ENCODE data around the gene UBTD2. TPM values are rescaled to one million over a fixed set of nuclear protein-coding genes. Genes with fewer than 3 reads are reported as not detected.
"Not testable (repeated sequence)": the region's sequence is repeated elsewhere in the genome, so short reads cannot be mapped to it uniquely, and the experiment has no call there.

Gene UBTD2
- 10 to 100 TPM in 1 of 4 donors, 1 to 10 TPM in 3; 6.0 to 11.4 (median 9.8) TPM for total RNA-seq

DNA sequence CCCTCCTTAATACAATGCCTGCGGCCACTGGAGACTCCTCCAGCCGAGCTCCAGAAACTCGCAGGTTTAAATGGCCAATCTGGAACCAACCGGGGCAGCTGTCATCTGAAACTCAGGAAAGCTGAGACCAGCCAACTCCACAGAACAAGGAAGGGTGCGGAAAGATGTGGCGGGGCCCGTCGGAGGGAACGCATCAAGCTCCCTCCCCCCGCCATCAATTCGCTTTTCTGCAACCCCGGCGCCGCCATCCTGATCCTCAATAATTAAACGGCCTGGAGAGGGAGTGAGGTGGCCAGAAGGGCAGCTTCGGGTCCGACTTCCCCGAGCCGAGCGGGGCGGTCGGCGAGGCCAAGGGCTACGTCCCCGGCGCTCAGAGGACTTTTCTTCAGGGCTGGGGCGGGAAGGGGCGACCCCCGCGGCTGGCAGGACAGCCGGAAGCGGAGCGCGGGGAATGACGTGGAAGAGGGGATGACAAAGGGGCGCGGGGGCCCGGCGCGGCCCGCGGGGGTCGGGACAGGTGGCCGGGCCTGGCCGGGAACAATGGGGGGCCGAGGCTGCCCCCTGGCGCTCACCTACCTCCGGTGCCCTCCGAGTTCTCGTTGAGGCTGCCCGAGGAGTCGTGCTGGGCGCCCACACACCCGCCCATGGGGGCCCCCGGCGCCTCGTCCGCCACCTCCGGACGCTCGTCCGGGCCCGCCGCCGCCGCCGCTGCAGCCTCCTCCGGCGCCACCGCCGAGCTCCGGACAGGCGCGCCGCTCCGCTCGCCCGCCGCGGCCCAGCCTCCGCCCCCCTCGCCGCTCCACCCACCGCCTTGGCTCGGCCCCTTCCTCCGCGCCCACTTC lies at the start of gene UBTD2:
Gene UBTD2, minus strand, starts transcription at position 745 of the 842 bp plus-strand sequence. Its CDS starts 99 bp downstream, at position 646.
- Histone ChIP-seq H3K36me3 (no peaks in the 10 kb centered on the region), H3K27ac (peak within 1 kb of the TSS; percentile 91 to 98 (median 94)), H3K4me1 (peaks cover 16 to 21% of the 10 kb centered on the region in 2 donors), H3K9me3 (no peaks in the 10 kb centered on the region), H3K27me3 (no peaks in the 10 kb centered on the region), H3K4me3 (peak within 1 kb of the TSS; percentile 85 to 100 (median 91))
- peak; percentile 39 to 73 (median 58) for TF ChIP-seq CTCF (IDR thresholded peaks at IDR 0.05 in 4 of 5, conservative IDR thresholded peaks at IDR 0.05 in 1 of 5)
- no peak for TF ChIP-seq POLR2A (IDR thresholded peaks at IDR 0.05)
- intact Hi-C loops (cut with DNase I; ENCODE audit: low total_unique reads) (loop anchor here (1.0 to 2.0 kb wide), 3 partner anchors 95 to 896 kb away; partner anchors contain the start of genes FBXW11, NPM1 and STK10), in situ Hi-C loops (cut with MboI; ENCODE audit: low sequenced_read_pairs in 4 of 4) (loop anchor here in 3 of 4 donors (10.0 to 25.0 kb wide), 3 partner anchors 96 to 371 kb away; partner anchors contain the start of genes STK10 (in 2 of the 3) and EFCAB9 (in 1 of the 3))
- DNase-seq: peak; percentile 64 to 73
- ATAC-seq: peak; percentile 90 to 92

GRCh38 chr5:172326901-172327300 lies 43.3 kb upstream of the UBTD2 start:
- ATAC-seq; DNase-seq; intact Hi-C loops (cut with DNase I; ENCODE audit: low total_unique reads); H3K27me3 ChIP-seq; H3K4me1 ChIP-seq; H3K36me3 ChIP-seq; H3K27ac ChIP-seq; in situ Hi-C loops (cut with MboI; ENCODE audit: low sequenced_read_pairs in 4 of 4); H3K4me3 ChIP-seq; H3K9me3 ChIP-seq: not testable (repeated sequence)

DNA sequence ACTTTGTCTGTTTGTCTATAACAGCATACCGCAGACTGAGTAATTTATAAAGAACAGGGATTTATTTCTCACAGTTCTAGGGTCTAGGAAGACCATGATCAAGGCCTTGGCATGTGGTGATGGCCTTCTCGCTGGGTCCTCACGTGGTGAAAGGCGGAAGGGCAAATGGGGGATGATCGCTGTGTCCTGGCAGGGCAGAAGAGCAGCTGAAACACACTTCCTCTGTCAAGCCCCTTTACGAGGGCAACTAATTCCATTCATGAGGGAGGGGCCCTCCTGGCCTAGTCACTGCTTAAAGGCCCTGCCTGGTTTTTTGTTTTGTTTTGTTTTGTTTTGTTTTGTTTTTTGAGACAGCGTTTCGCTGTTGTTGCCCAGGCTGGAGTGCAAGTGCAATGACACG lies 41.9 kb upstream of the UBTD2 start:
- Histone ChIP-seq H3K4me3 (no peak overlapping the region), H3K27ac (no peak overlapping the region), H3K4me1 (no peaks in the 10 kb centered on the region), H3K36me3 (no peaks in the 10 kb centered on the region), H3K27me3 (no peaks in the 10 kb centered on the region), H3K9me3 (no peaks in the 10 kb centered on the region)
- in situ Hi-C loops (cut with MboI; ENCODE audit: low sequenced_read_pairs in 4 of 4): no loop called here
- no peak for DNase-seq
- TF ChIP-seq POLR2A (IDR thresholded peaks at IDR 0.05) (no peak), CTCF (IDR thresholded peaks at IDR 0.05 in 4 of 5, conservative IDR thresholded peaks at IDR 0.05 in 1 of 5) (no peak)
- intact Hi-C loops (cut with DNase I; ENCODE audit: low total_unique reads): no loop called here
- no peak for ATAC-seq

GRCh38 chr5:172322028-172322965 lies 38.7 kb upstream of the UBTD2 start:
- TF ChIP-seq POLR2A (IDR thresholded peaks at IDR 0.05): no peak
- TF ChIP-seq CTCF (IDR thresholded peaks at IDR 0.05 in 4 of 5, conservative IDR thresholded peaks at IDR 0.05 in 1 of 5): no peak
- Histone ChIP-seq H3K27me3 (no peaks in the 10 kb centered on the region), H3K9me3 (no peaks in the 10 kb centered on the region), H3K36me3 (no peaks in the 10 kb centered on the region), H3K27ac (no peak overlapping the region), H3K4me3 (no peak overlapping the region), H3K4me1 (no peaks in the 10 kb centered on the region)
- in situ Hi-C loops (cut with MboI; ENCODE audit: low sequenced_read_pairs in 4 of 4): no loop called here
- ATAC-seq: no peak
- no peak for DNase-seq
- intact Hi-C loops (cut with DNase I; ENCODE audit: low total_unique reads): no loop called here

Measured in gastrocnemius medialis (tissue), 4 donors.